Activated CD8-positive, alpha-beta T cell treated with anti-CD3 and anti-CD28 coated beads for 36 hours (primary cell): Measurements from ENCODE around the gene MEGF9. TPM values are rescaled to one million over a fixed set of nuclear protein-coding genes. Genes with fewer than 3 reads are reported as not detected.

Source experiments
- ATAC-seq: fragments of 200-7000 bp; cut with Tn5 transposase; one replicate; pipeline ENCODE4 v1.10.0; 2021; ENCODE audit warnings: mild to moderate bottlenecking, moderate library complexity
- CTCF ChIA-PET: fragments of 350-600 bp; sonication (Branson Sonifier 250); formaldehyde crosslinking; loops from one replicate; lab custom pipeline; 2021; ENCODE audit warnings: antibody characterized with exemption; lab: Charles Lee
- POLR2A ChIA-PET: fragments of 350-600 bp; sonication (Branson Sonifier 250); formaldehyde crosslinking; loops from one replicate; lab custom pipeline; 2021; ENCODE audit warnings: antibody characterized with exemption; lab: Charles Lee
- DNase-seq: peaks from one replicate; pipeline ENCODE4 v3.0.0-alpha.2; 2020
- H3K27ac Mint-ChIP-seq: one replicate; pipeline ENCODE4 v1.8.0; 2021; ENCODE audit warnings: mild to moderate bottlenecking, mixed read lengths
- H3K27me3 Mint-ChIP-seq: one replicate; pipeline ENCODE4 v1.8.0; 2021; ENCODE audit warnings: mixed read lengths
- H3K36me3 Mint-ChIP-seq: one replicate; pipeline ENCODE4 v1.8.0; 2021; ENCODE audit warnings: low read depth, mixed read lengths
- H3K4me1 Mint-ChIP-seq: one replicate; pipeline ENCODE4 v1.8.0; 2021; ENCODE audit warnings: low read depth, mixed read lengths
- H3K4me3 Mint-ChIP-seq: one replicate; pipeline ENCODE4 v1.8.0; 2021; ENCODE audit warnings: mild to moderate bottlenecking, moderate library complexity, mixed read lengths
- H3K9me3 Mint-ChIP-seq: one replicate; pipeline ENCODE4 v1.8.0; 2021; ENCODE audit warnings: mixed read lengths
- CTCF ChIP-seq: fragments of 200-600 bp; IDR thresholded peaks from one replicate; pipeline ENCODE4 v1.8.0; 2022; ENCODE audit warnings: antibody characterized with exemption, mild to moderate bottlenecking
- intact Hi-C: fragments of 100-400 bp; cut with micrococcal nuclease; formaldehyde crosslinking; loops from one replicate; pipeline ENCODE4 v1.10.0; 2022
- total RNA-seq, 2 experiments: library from RNA; stranded (reverse); gene quantifications; one replicate each; pipeline ENCODE4 v1.2.3, GENCODE V29; 2021

The MEGF9 gene
- total RNA-seq, 2 experiments from 2014 or later = 3.0 to 3.2 TPM

- Mint-ChIP-seq H3K4me3 (no peak overlapping the region), H3K27me3 (no peaks in the 10 kb centered on the region), H3K36me3 (no peaks in the 10 kb centered on the region), H3K4me1 (peaks cover 3% of the 10 kb centered on the region), H3K9me3 (no peaks in the 10 kb centered on the region), H3K27ac (no peak overlapping the region)
- ATAC-seq (no peak), DNase-seq (no peak)
- ChIA-PET POLR2A (no interaction called here), CTCF (interaction anchor here (0.9 to 2.7 kb wide), 3 partner anchors 15 to 34 kb away, joined by 3 to 8 read pairs (median 5); no protein-coding TSS in a partner anchor)
- intact Hi-C loops = no loop called here
- TF ChIP-seq CTCF = no peak
Measured at GRCh38 chr9:120653762-120654161, 60.5 kb downstream of the MEGF9 start.

- ChIA-PET POLR2A (no interaction called here), CTCF (interaction anchor here (0.9 to 2.7 kb wide), 2 partner anchors 30 to 33 kb away, joined by 3 to 8 read pairs; no protein-coding TSS in a partner anchor)
- H3K36me3 Mint-ChIP-seq = no peaks in the 10 kb centered on the region
- ATAC-seq (no peak), DNase-seq (no peak)
- H3K4me3 Mint-ChIP-seq = no peak overlapping the region
- TF ChIP-seq CTCF = no peak
- no peaks in the 10 kb centered on the region for H3K27me3 Mint-ChIP-seq
- peaks cover 3% of the 10 kb centered on the region for H3K4me1 Mint-ChIP-seq
- H3K27ac Mint-ChIP-seq = no peak overlapping the region
- intact Hi-C loops = no loop called here
- no peaks in the 10 kb centered on the region for H3K9me3 Mint-ChIP-seq
Measured at GRCh38 chr9:120652934-120653333, 61.3 kb downstream of the MEGF9 start.

- ATAC-seq (no peak), DNase-seq (no peak)
- Mint-ChIP-seq H3K27me3 (no peaks in the 10 kb centered on the region), H3K27ac (no peak overlapping the region), H3K36me3 (no peaks in the 10 kb centered on the region), H3K9me3 (no peaks in the 10 kb centered on the region), H3K4me3 (no peak overlapping the region), H3K4me1 (peaks cover 3% of the 10 kb centered on the region)
- TF ChIP-seq CTCF = no peak
- intact Hi-C loops = no loop called here
- ChIA-PET POLR2A (no interaction called here), CTCF (no interaction called here)
Measured at GRCh38 chr9:120650352-120650751, 63.9 kb downstream of the MEGF9 start.

GRCh38 chr9:120648581-120649197 lies 65.6 kb downstream of the MEGF9 start:
- ChIA-PET POLR2A (no interaction called here), CTCF (no interaction called here)
- DNase-seq = no peak
- H3K27me3 Mint-ChIP-seq = no peaks in the 10 kb centered on the region
- no peaks in the 10 kb centered on the region for H3K4me1 Mint-ChIP-seq
- H3K27ac Mint-ChIP-seq = no peak overlapping the region
- no peak for TF ChIP-seq CTCF
- intact Hi-C loops = no loop called here
- no peak overlapping the region for H3K4me3 Mint-ChIP-seq
- no peaks in the 10 kb centered on the region for H3K9me3 Mint-ChIP-seq
- no peak for ATAC-seq
- peaks cover 3% of the 10 kb centered on the region for H3K36me3 Mint-ChIP-seq

GRCh38 chr9:120646948-120647347 lies 67.3 kb downstream of the MEGF9 start:
- DNase-seq = no peak
- H3K9me3 Mint-ChIP-seq = no peaks in the 10 kb centered on the region
- no peak for ATAC-seq
- H3K4me1 Mint-ChIP-seq = no peaks in the 10 kb centered on the region
- H3K27me3 Mint-ChIP-seq = no peaks in the 10 kb centered on the region
- TF ChIP-seq CTCF = no peak
- ChIA-PET POLR2A (no interaction called here), CTCF (interaction anchor here (0.5 kb wide), 1 partner anchor 9 kb away, joined by 3 read pairs; no protein-coding TSS in a partner anchor)
- intact Hi-C loops = no loop called here
- H3K27ac Mint-ChIP-seq = no peak overlapping the region
- peaks cover 3% of the 10 kb centered on the region for H3K36me3 Mint-ChIP-seq
- H3K4me3 Mint-ChIP-seq = no peak overlapping the region
